ENCODE measurements around the gene ACTL7A. TPM values are rescaled to one million over a fixed set of nuclear protein-coding genes. Genes with fewer than 3 reads are reported as not detected.
A peak's percentile ranks its signal among the peaks of the same experiment; 100 is the strongest.
"Not testable (repeated sequence)": the region's sequence is repeated elsewhere in the genome, so short reads cannot be mapped to it uniquely, and the experiment has no call there.

ACTL7A gene
- total RNA-seq, 1 donor from 2014 or later, result not detected

GRCh38 chr9:108874058-108874788 lies 12.2 kb downstream of the ACTL7A start:
- ATAC-seq, result no peak
- no peak for DNase-seq (ENCODE audit: low spot score)

- DNase-seq (ENCODE audit: low spot score) (no peak), ATAC-seq (no peak)
Measured at GRCh38 chr9:108876425-108876824, 14.4 kb downstream of the ACTL7A start.

- ATAC-seq (no peak), DNase-seq (ENCODE audit: low spot score) (no peak)
Measured at GRCh38 chr9:108877524-108877923, 15.5 kb downstream of the ACTL7A start.

GRCh38 chr9:108880738-108881316 lies 18.8 kb downstream of the ACTL7A start:
- ATAC-seq, result no peak
- no peak for DNase-seq (ENCODE audit: low spot score)

- ATAC-seq, result no peak
Measured at GRCh38 chr9:108882052-108882888, 20.2 kb downstream of the ACTL7A start.

GRCh38 chr9:108883085-108883484 lies 21.0 kb downstream of the ACTL7A start:
- DNase-seq (ENCODE audit: low spot score) (no peak), ATAC-seq (no peak)

More at GRCh38 chr9:108882052-108882888, 20.2 kb downstream of the ACTL7A start:
- no peak for DNase-seq (ENCODE audit: low spot score)

- ATAC-seq (no peak), DNase-seq (ENCODE audit: low spot score) (no peak)
Measured at GRCh38 chr9:108884701-108885100, 22.6 kb downstream of the ACTL7A start.

GRCh38 chr9:108885643-108886348 lies 23.7 kb downstream of the ACTL7A start:
- peak; percentile 72 for DNase-seq (ENCODE audit: low spot score)
- peak; percentile 83 for ATAC-seq

- peak; percentile 54 for ATAC-seq
Measured at GRCh38 chr9:108886594-108887271, 24.7 kb downstream of the ACTL7A start.

GRCh38 chr9:108889649-108890067 lies 27.6 kb downstream of the ACTL7A start:
- peak; percentile 55 for ATAC-seq
- no peak for DNase-seq (ENCODE audit: low spot score)

More at GRCh38 chr9:108886594-108887271, 24.7 kb downstream of the ACTL7A start:
- DNase-seq (ENCODE audit: low spot score), result not testable (repeated sequence)

GRCh38 chr9:108894225-108894997 lies 32.3 kb downstream of the ACTL7A start:
- DNase-seq (ENCODE audit: low spot score) (peak; percentile 76), ATAC-seq (peak; percentile 88)

GRCh38 chr9:108897324-108898096 lies 35.4 kb downstream of the ACTL7A start:
- no peak for DNase-seq (ENCODE audit: low spot score)
- ATAC-seq, result peak; percentile 40

- ATAC-seq; DNase-seq (ENCODE audit: low spot score): not testable (repeated sequence)
Measured at GRCh38 chr9:108899023-108899695, 37.1 kb downstream of the ACTL7A start.

GRCh38 chr9:108900176-108900575 lies 38.1 kb downstream of the ACTL7A start:
- ATAC-seq (no peak), DNase-seq (ENCODE audit: low spot score) (no peak)

- DNase-seq (ENCODE audit: low spot score), result no peak
- ATAC-seq, result no peak
Measured at GRCh38 chr9:108903420-108904103, 41.5 kb downstream of the ACTL7A start.

- ATAC-seq (no peak), DNase-seq (ENCODE audit: low spot score) (no peak)
Measured at GRCh38 chr9:108904161-108904560, 42.1 kb downstream of the ACTL7A start.

- ATAC-seq (no peak), DNase-seq (ENCODE audit: low spot score) (no peak)
Measured at GRCh38 chr9:108905494-108905893, 43.4 kb downstream of the ACTL7A start.

GRCh38 chr9:108910402-108910801 lies 48.3 kb downstream of the ACTL7A start:
- DNase-seq (ENCODE audit: low spot score), result no peak
- ATAC-seq, result peak; percentile 82
